PFSK-1 (cell line): Measurements from ENCODE around the gene MAP3K21.

Source experiments
- POLR2AphosphoS5 ChIP-seq: IDR thresholded peaks from 2 replicates; pipeline ENCODE4 v1.6.1; 2012; ENCODE audit warnings: low read depth, mild to moderate bottlenecking, control low read depth, low read length, moderate library complexity
- REST ChIP-seq, 2 experiments: IDR thresholded peaks; 2 replicates each; pipeline versions ENCODE4 v1.6.1 to v1.8.0; 2011 to 2012; ENCODE audit warnings: low read depth in 2 of 2, low read length in 2 of 2, control low read depth in 1 of 2, inconsistent platforms in 1 of 2, mild to moderate bottlenecking in 1 of 2, moderate library complexity in 1 of 2; ENCODE audit not compliant: insufficient read depth in 1 of 2
- SIN3A ChIP-seq: IDR thresholded peaks from 2 replicates; pipeline ENCODE4 v1.6.1; 2012; ENCODE audit warnings: mild to moderate bottlenecking, low read length, moderate library complexity, borderline replicate concordance; ENCODE audit not compliant: insufficient read depth
- TAF1 ChIP-seq: IDR thresholded peaks from 2 replicates; pipeline ENCODE4 v1.6.1; 2012; ENCODE audit warnings: low read length, control low read depth, borderline replicate concordance; ENCODE audit not compliant: insufficient read depth

- TF ChIP-seq REST (IDR thresholded peaks at IDR 0.05; ENCODE audit: insufficient read depth in 1 of 2, low read depth in 2 of 2, low read length in 2 of 2) (no peak), TAF1 (no peak), POLR2AphosphoS5 (no peak), SIN3A (no peak)
Measured at GRCh38 chr1:233427907-233428306, 100.4 kb downstream of the MAP3K21 start.
